ENCODE data around the gene NCOR1. TPM values are rescaled to one million over a fixed set of nuclear protein-coding genes. Genes with fewer than 3 reads are reported as not detected.

The NCOR1 gene
- total and polyA plus RNA-seq, 2 of the 8 experiments (the other 6 are each of a cell fraction or from before 2014, with no cell fraction given), result 65.4 to 142 TPM

DNA sequence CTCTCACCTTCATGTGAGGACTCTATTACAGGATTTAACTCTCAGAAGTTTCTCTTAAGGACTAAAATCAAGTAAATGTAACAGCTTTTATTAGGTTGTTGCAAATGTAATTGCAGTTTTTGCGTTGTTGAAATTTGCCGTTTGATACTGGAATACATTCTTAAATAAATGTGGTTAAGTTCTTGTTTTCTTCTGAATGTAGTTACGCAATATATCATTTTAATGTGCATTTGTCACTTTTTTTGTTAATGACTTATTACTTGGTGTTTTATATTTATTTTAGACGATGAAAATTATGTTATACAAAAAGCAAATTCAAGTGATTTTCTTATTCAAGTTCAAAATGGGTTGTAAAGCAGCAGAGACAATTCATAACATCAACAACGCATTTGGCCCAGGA lies 139.4 kb downstream of the NCOR1 start (continued):
- TF ChIP-seq, protein P1, sequence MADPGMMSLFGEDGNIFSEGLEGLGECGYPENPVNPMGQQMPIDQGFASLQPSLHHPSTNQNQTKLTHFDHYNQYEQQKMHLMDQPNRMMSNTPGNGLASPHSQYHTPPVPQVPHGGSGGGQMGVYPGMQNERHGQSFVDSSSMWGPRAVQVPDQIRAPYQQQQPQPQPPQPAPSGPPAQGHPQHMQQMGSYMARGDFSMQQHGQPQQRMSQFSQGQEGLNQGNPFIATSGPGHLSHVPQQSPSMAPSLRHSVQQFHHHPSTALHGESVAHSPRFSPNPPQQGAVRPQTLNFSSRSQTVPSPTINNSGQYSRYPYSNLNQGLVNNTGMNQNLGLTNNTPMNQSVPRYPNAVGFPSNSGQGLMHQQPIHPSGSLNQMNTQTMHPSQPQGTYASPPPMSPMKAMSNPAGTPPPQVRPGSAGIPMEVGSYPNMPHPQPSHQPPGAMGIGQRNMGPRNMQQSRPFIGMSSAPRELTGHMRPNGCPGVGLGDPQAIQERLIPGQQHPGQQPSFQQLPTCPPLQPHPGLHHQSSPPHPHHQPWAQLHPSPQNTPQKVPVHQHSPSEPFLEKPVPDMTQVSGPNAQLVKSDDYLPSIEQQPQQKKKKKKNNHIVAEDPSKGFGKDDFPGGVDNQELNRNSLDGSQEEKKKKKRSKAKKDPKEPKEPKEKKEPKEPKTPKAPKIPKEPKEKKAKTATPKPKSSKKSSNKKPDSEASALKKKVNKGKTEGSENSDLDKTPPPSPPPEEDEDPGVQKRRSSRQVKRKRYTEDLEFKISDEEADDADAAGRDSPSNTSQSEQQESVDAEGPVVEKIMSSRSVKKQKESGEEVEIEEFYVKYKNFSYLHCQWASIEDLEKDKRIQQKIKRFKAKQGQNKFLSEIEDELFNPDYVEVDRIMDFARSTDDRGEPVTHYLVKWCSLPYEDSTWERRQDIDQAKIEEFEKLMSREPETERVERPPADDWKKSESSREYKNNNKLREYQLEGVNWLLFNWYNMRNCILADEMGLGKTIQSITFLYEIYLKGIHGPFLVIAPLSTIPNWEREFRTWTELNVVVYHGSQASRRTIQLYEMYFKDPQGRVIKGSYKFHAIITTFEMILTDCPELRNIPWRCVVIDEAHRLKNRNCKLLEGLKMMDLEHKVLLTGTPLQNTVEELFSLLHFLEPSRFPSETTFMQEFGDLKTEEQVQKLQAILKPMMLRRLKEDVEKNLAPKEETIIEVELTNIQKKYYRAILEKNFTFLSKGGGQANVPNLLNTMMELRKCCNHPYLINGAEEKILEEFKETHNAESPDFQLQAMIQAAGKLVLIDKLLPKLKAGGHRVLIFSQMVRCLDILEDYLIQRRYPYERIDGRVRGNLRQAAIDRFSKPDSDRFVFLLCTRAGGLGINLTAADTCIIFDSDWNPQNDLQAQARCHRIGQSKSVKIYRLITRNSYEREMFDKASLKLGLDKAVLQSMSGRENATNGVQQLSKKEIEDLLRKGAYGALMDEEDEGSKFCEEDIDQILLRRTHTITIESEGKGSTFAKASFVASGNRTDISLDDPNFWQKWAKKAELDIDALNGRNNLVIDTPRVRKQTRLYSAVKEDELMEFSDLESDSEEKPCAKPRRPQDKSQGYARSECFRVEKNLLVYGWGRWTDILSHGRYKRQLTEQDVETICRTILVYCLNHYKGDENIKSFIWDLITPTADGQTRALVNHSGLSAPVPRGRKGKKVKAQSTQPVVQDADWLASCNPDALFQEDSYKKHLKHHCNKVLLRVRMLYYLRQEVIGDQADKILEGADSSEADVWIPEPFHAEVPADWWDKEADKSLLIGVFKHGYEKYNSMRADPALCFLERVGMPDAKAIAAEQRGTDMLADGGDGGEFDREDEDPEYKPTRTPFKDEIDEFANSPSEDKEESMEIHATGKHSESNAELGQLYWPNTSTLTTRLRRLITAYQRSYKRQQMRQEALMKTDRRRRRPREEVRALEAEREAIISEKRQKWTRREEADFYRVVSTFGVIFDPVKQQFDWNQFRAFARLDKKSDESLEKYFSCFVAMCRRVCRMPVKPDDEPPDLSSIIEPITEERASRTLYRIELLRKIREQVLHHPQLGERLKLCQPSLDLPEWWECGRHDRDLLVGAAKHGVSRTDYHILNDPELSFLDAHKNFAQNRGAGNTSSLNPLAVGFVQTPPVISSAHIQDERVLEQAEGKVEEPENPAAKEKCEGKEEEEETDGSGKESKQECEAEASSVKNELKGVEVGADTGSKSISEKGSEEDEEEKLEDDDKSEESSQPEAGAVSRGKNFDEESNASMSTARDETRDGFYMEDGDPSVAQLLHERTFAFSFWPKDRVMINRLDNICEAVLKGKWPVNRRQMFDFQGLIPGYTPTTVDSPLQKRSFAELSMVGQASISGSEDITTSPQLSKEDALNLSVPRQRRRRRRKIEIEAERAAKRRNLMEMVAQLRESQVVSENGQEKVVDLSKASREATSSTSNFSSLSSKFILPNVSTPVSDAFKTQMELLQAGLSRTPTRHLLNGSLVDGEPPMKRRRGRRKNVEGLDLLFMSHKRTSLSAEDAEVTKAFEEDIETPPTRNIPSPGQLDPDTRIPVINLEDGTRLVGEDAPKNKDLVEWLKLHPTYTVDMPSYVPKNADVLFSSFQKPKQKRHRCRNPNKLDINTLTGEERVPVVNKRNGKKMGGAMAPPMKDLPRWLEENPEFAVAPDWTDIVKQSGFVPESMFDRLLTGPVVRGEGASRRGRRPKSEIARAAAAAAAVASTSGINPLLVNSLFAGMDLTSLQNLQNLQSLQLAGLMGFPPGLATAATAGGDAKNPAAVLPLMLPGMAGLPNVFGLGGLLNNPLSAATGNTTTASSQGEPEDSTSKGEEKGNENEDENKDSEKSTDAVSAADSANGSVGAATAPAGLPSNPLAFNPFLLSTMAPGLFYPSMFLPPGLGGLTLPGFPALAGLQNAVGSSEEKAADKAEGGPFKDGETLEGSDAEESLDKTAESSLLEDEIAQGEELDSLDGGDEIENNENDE (IDR thresholded peaks at IDR 0.05; ENCODE audit: insufficient replicate concordance, low read length), result no peak
